H1 (cell line): ENCODE measurements around the gene COL21A1. TPM values are rescaled to one million over a fixed set of nuclear protein-coding genes. Genes with fewer than 3 reads are reported as not detected.

Source experiments
- CTCF ChIA-PET: fragments of 300-600 bp; sonication (Branson Sonifier 250); formaldehyde crosslinking; loops from one replicate; lab custom pipeline; 2021; ENCODE audit not compliant: partially characterized antibody; lab: Charles Lee
- POLR2A ChIA-PET: fragments of 300-600 bp; sonication (Branson Sonifier 250); formaldehyde crosslinking; loops from one replicate; lab custom pipeline; 2021; ENCODE audit warnings: inconsistent platforms; ENCODE audit not compliant: partially characterized antibody; lab: Charles Lee
- DNase-seq, 2 experiments: peaks; one replicate each; pipeline versions ENCODE4 v3.0.0 to v3.0.0-alpha.2; 2010 to 2022; ENCODE audit warnings: low spot score in 2 of 2, low read depth in 1 of 2, mixed read lengths in 1 of 2
- FAIRE-seq: peaks from 2 replicates; lab custom pipeline; 2011; peaks lifted over from hg19 to GRCh38; lab: Jason Lieb, UNC
- H2AFZ ChIP-seq: 2 replicates; pipeline ENCODE4 v1.8.1; 2012; ENCODE audit warnings: low read length, inconsistent platforms
- H2AK5ac ChIP-seq: 2 replicates; pipeline ENCODE4 v1.6.1; 2013; ENCODE audit warnings: low read depth, low read length
- H2BK120ac ChIP-seq: replicated peaks from 2 replicates; pipeline ENCODE3; 2013; ENCODE audit warnings: low read depth, low read length, inconsistent platforms
- H2BK12ac ChIP-seq: 2 replicates; pipeline ENCODE4 v1.6.1; 2013; ENCODE audit warnings: low read depth, low read length
- H2BK15ac ChIP-seq: 2 replicates; pipeline ENCODE4 v1.6.1; 2013; ENCODE audit warnings: low read length
- H2BK20ac ChIP-seq: 2 replicates; pipeline ENCODE4 v1.6.1; 2013; ENCODE audit warnings: low read length
- H2BK5ac ChIP-seq: 2 replicates; pipeline ENCODE4 v1.6.1; 2013; ENCODE audit warnings: low read depth, low read length
- H3K14ac ChIP-seq: 2 replicates; pipeline ENCODE4 v1.6.1; 2013; ENCODE audit warnings: inconsistent platforms; ENCODE audit not compliant: insufficient read length
- H3K18ac ChIP-seq: 2 replicates; pipeline ENCODE4 v1.6.1; 2013; ENCODE audit warnings: low read length; ENCODE audit errors: extremely low read depth
- H3K23ac ChIP-seq: 2 replicates; pipeline ENCODE4 v1.6.1; 2013; ENCODE audit warnings: inconsistent platforms; ENCODE audit not compliant: insufficient read length
- H3K23me2 ChIP-seq: 2 replicates; pipeline ENCODE4 v1.6.1; 2013; ENCODE audit warnings: low read depth, low read length
- H3K27ac ChIP-seq: 2 replicates; pipeline ENCODE4 v1.6.1; 2011; ENCODE audit warnings: low read depth, low read length, inconsistent platforms
- H3K27me3 ChIP-seq, 4 experiments: replicated peaks in 1 of 4; 1 replicate in 1 of 4; 2 replicates in 3 of 4; pipeline versions ENCODE4 v1.6.1 to v1.8.1; 2011 to 2013; ENCODE audit warnings: low read length in 3 of 4, mild to moderate bottlenecking in 3 of 4, inconsistent platforms in 2 of 4, mixed read lengths in 2 of 4, moderate library complexity in 1 of 4; ENCODE audit not compliant: control insufficient read depth in 3 of 4, insufficient read depth in 3 of 4; ENCODE audit errors: extremely low read depth in 1 of 4
- H3K36me3 ChIP-seq, 4 experiments: 2 replicates each; pipeline versions ENCODE4 v1.6.1 to v1.8.1; 2011 to 2013; ENCODE audit warnings: mild to moderate bottlenecking in 4 of 4, low read length in 3 of 4, moderate library complexity in 2 of 4, control low read depth in 1 of 4, inconsistent platforms in 1 of 4; ENCODE audit not compliant: insufficient read depth in 4 of 4, control insufficient read depth in 2 of 4
- H3K4ac ChIP-seq: replicated peaks from 2 replicates; pipeline ENCODE3; 2013; ENCODE audit warnings: low read length, low read depth, mixed read lengths, inconsistent platforms; ENCODE audit not compliant: insufficient read length
- H3K4me1 ChIP-seq, 4 experiments: replicated peaks in 1 of 4; 1 replicate in 1 of 4; 2 replicates in 3 of 4; pipeline versions ENCODE4 v1.6.1 to v1.8.1; 2011 to 2013; ENCODE audit warnings: low read length in 3 of 4, inconsistent platforms in 2 of 4, mixed read lengths in 1 of 4; ENCODE audit not compliant: insufficient read depth in 4 of 4, control insufficient read depth in 3 of 4
- H3K4me2 ChIP-seq, 2 experiments: 2 replicates each; pipeline versions ENCODE4 v1.6.1 to v1.8.1; 2011 to 2013; ENCODE audit warnings: low read depth in 2 of 2, low read length in 2 of 2, control low read depth in 1 of 2, inconsistent platforms in 1 of 2, mild to moderate bottlenecking in 1 of 2; ENCODE audit not compliant: insufficient read depth in 1 of 2
- H3K4me3 ChIP-seq, 4 experiments: fragments of 200-600, 300-600 bp in 1 of 4; sonication (generic), shearing (Covaris generic), sonication (Bioruptor Twin) in 1 of 4; 2 replicates each; pipeline versions ENCODE4 v1.5.1 to v1.8.1; 2011 to 2016; ENCODE audit warnings: low read length in 4 of 4, low read depth in 3 of 4, control low read depth in 2 of 4, inconsistent platforms in 2 of 4, mild to moderate bottlenecking in 2 of 4, mixed read lengths in 1 of 4, moderate library complexity in 1 of 4; ENCODE audit not compliant: insufficient read depth in 2 of 4; ENCODE audit errors: extremely low read depth in 1 of 4
- H3K56ac ChIP-seq: replicated peaks from 2 replicates; pipeline ENCODE3; 2013; ENCODE audit warnings: low read depth, mild to moderate bottlenecking, mixed read lengths, low read length, inconsistent platforms; ENCODE audit not compliant: insufficient read length
- H3K79me1 ChIP-seq: 2 replicates; pipeline ENCODE4 v1.6.1; 2013; ENCODE audit warnings: low read depth, low read length, control low read depth
- H3K79me2 ChIP-seq, 2 experiments: 2 replicates each; pipeline versions ENCODE4 v1.6.1 to v1.8.1; 2012 to 2013; ENCODE audit warnings: low read length in 2 of 2, mild to moderate bottlenecking in 2 of 2, inconsistent platforms in 1 of 2; ENCODE audit not compliant: insufficient read depth in 2 of 2, control insufficient read depth in 1 of 2
- H3K9ac ChIP-seq, 4 experiments: replicated peaks in 1 of 4; 1 replicate in 1 of 4; 2 replicates in 3 of 4; pipeline versions ENCODE4 v1.6.1 to v1.8.1; 2011 to 2013; ENCODE audit warnings: low read depth in 3 of 4, low read length in 3 of 4, control low read depth in 2 of 4, mild to moderate bottlenecking in 2 of 4, moderate library complexity in 2 of 4, inconsistent platforms in 1 of 4; ENCODE audit errors: extremely low read depth in 1 of 4
- H3K9me3 ChIP-seq, 2 experiments: 2 replicates each; pipeline versions ENCODE4 v1.6.1 to v1.8.1; 2012 to 2013; ENCODE audit warnings: mild to moderate bottlenecking in 2 of 2, moderate library complexity in 2 of 2, control low read depth in 1 of 2, inconsistent platforms in 1 of 2, low read depth in 1 of 2, low read length in 1 of 2, mixed read lengths in 1 of 2; ENCODE audit not compliant: insufficient read depth in 2 of 2
- H4K20me1 ChIP-seq, 2 experiments: replicated peaks in 1 of 2; 2 replicates each; pipeline versions ENCODE3 to v1.8.1; 2011 to 2013; ENCODE audit warnings: inconsistent platforms in 2 of 2, low read length in 2 of 2, mild to moderate bottlenecking in 1 of 2; ENCODE audit not compliant: insufficient read depth in 2 of 2, control insufficient read depth in 1 of 2
- H4K5ac ChIP-seq: 2 replicates; pipeline ENCODE4 v1.6.1; 2013; ENCODE audit warnings: low read length, low read depth, mixed read lengths, inconsistent platforms; ENCODE audit not compliant: insufficient read length
- H4K8ac ChIP-seq: 2 replicates; pipeline ENCODE4 v1.8.0; 2013; ENCODE audit warnings: mild to moderate bottlenecking, moderate library complexity, low read length, inconsistent platforms; ENCODE audit not compliant: insufficient read depth; ENCODE audit errors: extremely low read depth
- H4K91ac ChIP-seq: replicated peaks from 2 replicates; pipeline ENCODE3; 2013; ENCODE audit warnings: low read length, mixed read lengths, inconsistent platforms; ENCODE audit not compliant: insufficient read length
- BACH1 ChIP-seq: IDR thresholded peaks from 2 replicates; pipeline ENCODE4 v1.6.1; 2012; ENCODE audit warnings: low read length, improper control_type of control experiment
- CBX5 ChIP-seq: fragments of 300-800, 300-1000 bp; sonication (generic); IDR thresholded peaks from 2 replicates; pipeline ENCODE4 v1.7.1; 2016; ENCODE audit warnings: antibody characterized with exemption, low read length, low read depth
- MAFK ChIP-seq: IDR thresholded peaks from 2 replicates; pipeline ENCODE4 v1.6.1; 2012; ENCODE audit warnings: low read depth, mild to moderate bottlenecking, improper control_type of control experiment, low read length
- polyA plus RNA-seq, 7 experiments: library from polyadenylated mRNA; depleted of rRNA in 3 of 7; stranded (reverse) in 5 of 7; unstranded in 2 of 7; fragments of >200 nt in 5 of 7; fragments of 200-250 nt in 2 of 7; gene quantifications; 1 replicate in 5 of 7; 2 replicates in 1 of 7; 4 replicates in 1 of 7; pipeline versions ENCODE4 v1.2.1 to v1.2.3, GENCODE V29; 2011 to 2013; ENCODE audit warnings: missing spikeins in 2 of 7, mixed read lengths in 2 of 7
- total RNA-seq: library from RNA; stranded (reverse); fragmentation: NEBNext Ultra II Directional; extraction: Animal tissue kit (Norgen Biotek cat#: 25700); gene quantifications from 2 replicates; pipeline ENCODE4 v1.2.1, GENCODE V29; 2021

Gene COL21A1
- total and polyA plus RNA-seq, 2 of the 8 experiments (the other 6 are each of a cell fraction or from before 2014, with no cell fraction given), result 1.6 to 3.4 TPM

GRCh38 chr6:56076033-56076432 is 171.3 kb downstream of the COL21A1 start:
- TF ChIP-seq MAFK (peak; percentile 98), BACH1 (peak; percentile 96), CBX5 (no peak)
- peak overlapping the region; percentile 77; the same call in 1 of the 2 replicates for H2AFZ ChIP-seq
- CTCF ChIA-PET, result no interaction called here

More at GRCh38 chr6:56076033-56076432, 171.3 kb downstream of the COL21A1 start:
- no peak overlapping the region for H2BK5ac ChIP-seq
- no peak overlapping the region for H4K91ac ChIP-seq
- no peak overlapping the region for H3K14ac ChIP-seq
- no peak overlapping the region for H3K23ac ChIP-seq
- FAIRE-seq (no peak), DNase-seq (no peak)
- H2BK12ac ChIP-seq, result no peak overlapping the region
- no peaks in the 10 kb centered on the region for H3K27me3 ChIP-seq
- H4K5ac ChIP-seq, result no peak overlapping the region
- no peak overlapping the region for H3K18ac ChIP-seq
- no peak overlapping the region for H2AK5ac ChIP-seq
- no peaks in the 10 kb centered on the region for H4K20me1 ChIP-seq
- H3K9me3 ChIP-seq, result no peaks in the 10 kb centered on the region
- H3K79me1 ChIP-seq, result no peaks in the 10 kb centered on the region
- H3K56ac ChIP-seq, result no peak overlapping the region
- no peak overlapping the region for H3K27ac ChIP-seq
- no peak overlapping the region for H3K4me2 ChIP-seq
- no peaks in the 10 kb centered on the region for H3K79me2 ChIP-seq
- H3K23me2 ChIP-seq, result no peaks in the 10 kb centered on the region
- no peak overlapping the region for H3K4me3 ChIP-seq
- H3K4ac ChIP-seq, result no peak overlapping the region
- H4K8ac ChIP-seq, result no peak overlapping the region
- H3K9ac ChIP-seq, result no peak overlapping the region
- H2BK120ac ChIP-seq, result no peak overlapping the region
- no peaks in the 10 kb centered on the region for H3K36me3 ChIP-seq
- H2BK20ac ChIP-seq, result no peak overlapping the region
- H2BK15ac ChIP-seq, result no peak overlapping the region
- H3K4me1 ChIP-seq, result no peaks in the 10 kb centered on the region
- POLR2A ChIA-PET, result no interaction called here
